ENCODE results near the gene LRP1.

DNA sequence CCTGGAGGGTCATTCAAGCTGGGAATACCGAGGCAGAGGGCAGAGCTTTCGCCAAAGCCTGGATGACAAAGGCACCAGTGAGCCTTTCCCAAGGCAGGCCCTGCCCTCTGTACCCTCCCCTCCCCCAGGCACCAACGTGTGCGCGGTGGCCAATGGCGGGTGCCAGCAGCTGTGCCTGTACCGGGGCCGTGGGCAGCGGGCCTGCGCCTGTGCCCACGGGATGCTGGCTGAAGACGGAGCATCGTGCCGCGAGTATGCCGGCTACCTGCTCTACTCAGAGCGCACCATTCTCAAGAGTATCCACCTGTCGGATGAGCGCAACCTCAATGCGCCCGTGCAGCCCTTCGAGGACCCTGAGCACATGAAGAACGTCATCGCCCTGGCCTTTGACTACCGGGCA, 57.1 kb downstream of the LRP1 start:
- TF ChIP-seq TAF1 (IDR thresholded peaks at IDR 0.05; ENCODE audit: borderline replicate concordance, insufficient read depth, low read length) (no peak), SIN3A (IDR thresholded peaks at IDR 0.05; ENCODE audit: borderline replicate concordance, insufficient read depth, low read length) (no peak), FOXP2 (optimal IDR thresholded peaks at IDR 0.05; ENCODE audit: borderline replicate concordance, extremely low read depth, extremely low read length, insufficient read depth) (no peak)
- TF ChIP-seq, protein P1, sequence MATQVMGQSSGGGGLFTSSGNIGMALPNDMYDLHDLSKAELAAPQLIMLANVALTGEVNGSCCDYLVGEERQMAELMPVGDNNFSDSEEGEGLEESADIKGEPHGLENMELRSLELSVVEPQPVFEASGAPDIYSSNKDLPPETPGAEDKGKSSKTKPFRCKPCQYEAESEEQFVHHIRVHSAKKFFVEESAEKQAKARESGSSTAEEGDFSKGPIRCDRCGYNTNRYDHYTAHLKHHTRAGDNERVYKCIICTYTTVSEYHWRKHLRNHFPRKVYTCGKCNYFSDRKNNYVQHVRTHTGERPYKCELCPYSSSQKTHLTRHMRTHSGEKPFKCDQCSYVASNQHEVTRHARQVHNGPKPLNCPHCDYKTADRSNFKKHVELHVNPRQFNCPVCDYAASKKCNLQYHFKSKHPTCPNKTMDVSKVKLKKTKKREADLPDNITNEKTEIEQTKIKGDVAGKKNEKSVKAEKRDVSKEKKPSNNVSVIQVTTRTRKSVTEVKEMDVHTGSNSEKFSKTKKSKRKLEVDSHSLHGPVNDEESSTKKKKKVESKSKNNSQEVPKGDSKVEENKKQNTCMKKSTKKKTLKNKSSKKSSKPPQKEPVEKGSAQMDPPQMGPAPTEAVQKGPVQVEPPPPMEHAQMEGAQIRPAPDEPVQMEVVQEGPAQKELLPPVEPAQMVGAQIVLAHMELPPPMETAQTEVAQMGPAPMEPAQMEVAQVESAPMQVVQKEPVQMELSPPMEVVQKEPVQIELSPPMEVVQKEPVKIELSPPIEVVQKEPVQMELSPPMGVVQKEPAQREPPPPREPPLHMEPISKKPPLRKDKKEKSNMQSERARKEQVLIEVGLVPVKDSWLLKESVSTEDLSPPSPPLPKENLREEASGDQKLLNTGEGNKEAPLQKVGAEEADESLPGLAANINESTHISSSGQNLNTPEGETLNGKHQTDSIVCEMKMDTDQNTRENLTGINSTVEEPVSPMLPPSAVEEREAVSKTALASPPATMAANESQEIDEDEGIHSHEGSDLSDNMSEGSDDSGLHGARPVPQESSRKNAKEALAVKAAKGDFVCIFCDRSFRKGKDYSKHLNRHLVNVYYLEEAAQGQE (IDR thresholded peaks at IDR 0.05; ENCODE audit: insufficient read depth in 1 of 2, low read depth in 2 of 2, low read length in 2 of 2), result no peak

Data from PFSK-1 (cell line).